ENCODE results near the gene ZDHHC14. TPM values are rescaled to one million over a fixed set of nuclear protein-coding genes. Genes with fewer than 3 reads are reported as not detected.
A peak's percentile ranks its signal among the peaks of the same experiment; 100 is the strongest.

Gene ZDHHC14
- total RNA-seq, 1 experiment from 2014 or later: 1.7 TPM

GRCh38 chr6:157650261-157650640 lies 269.3 kb downstream of the ZDHHC14 start:
- Histone ChIP-seq H3K79me2 (ENCODE audit: insufficient read depth, low read length) (no peaks in the 10 kb centered on the region), H2BK5ac (ENCODE audit: insufficient read length, low read length) (no peak overlapping the region), H3K27ac (ENCODE audit: insufficient read length, low read depth, low read length) (no peak overlapping the region), H3K9me3 (ENCODE audit: control insufficient read depth, low read depth, low read length) (no peaks in the 10 kb centered on the region), H4K8ac (replicated peaks; ENCODE audit: insufficient read length, low read depth, low read length) (no peak overlapping the region), H2AK5ac (ENCODE audit: insufficient read length, low read length) (no peak overlapping the region), H3K14ac (ENCODE audit: insufficient read depth, low read length) (no peak overlapping the region), H2BK20ac (ENCODE audit: low read depth, low read length, poor library complexity, severe bottlenecking) (no peak overlapping the region), H3K27me3 (ENCODE audit: insufficient read depth, low read length) (no peaks in the 10 kb centered on the region), H3K23ac (ENCODE audit: insufficient read length, low read depth, low read length) (no peak overlapping the region), H4K91ac (ENCODE audit: insufficient read length, low read depth, low read length) (no peak overlapping the region), H3K18ac (ENCODE audit: insufficient read length, low read depth, low read length) (no peak overlapping the region), H3K79me1 (ENCODE audit: insufficient read depth, low read depth, low read length, poor library complexity, severe bottlenecking) (no peaks in the 10 kb centered on the region), H3K56ac (ENCODE audit: insufficient read length, low read depth, low read length) (no peak overlapping the region), H3K23me2 (ENCODE audit: insufficient read length, low read depth, low read length, poor library complexity, severe bottlenecking) (no peaks in the 10 kb centered on the region), H3K4me1 (ENCODE audit: insufficient read depth, low read length) (no peaks in the 10 kb centered on the region), H2BK12ac (ENCODE audit: insufficient read length, low read depth, low read length) (no peak overlapping the region), H3K4ac (ENCODE audit: low read depth, low read length) (no peak overlapping the region), H2BK15ac (ENCODE audit: low read depth, low read length) (no peak overlapping the region), H3K9ac (ENCODE audit: extremely low read depth, insufficient read length, low read length) (no peak overlapping the region), H2AFZ (ENCODE audit: low read length) (no peak overlapping the region), H3T11ph (ENCODE audit: low read length) (no peak overlapping the region), H4K20me1 (ENCODE audit: control insufficient read depth, insufficient read depth, insufficient read length) (no peaks in the 10 kb centered on the region), H3K4me2 (ENCODE audit: insufficient read depth, insufficient read length, low read length) (no peak overlapping the region), H4K5ac (ENCODE audit: insufficient read length, low read depth, low read length) (no peak overlapping the region), H2BK120ac (ENCODE audit: low read depth, low read length, poor library complexity, severe bottlenecking) (no peak overlapping the region)
- no peak overlapping the region for H3K4me3 Mint-ChIP-seq
- no peak for TF ChIP-seq CTCF (conservative IDR thresholded peaks at IDR 0.05)
- no peaks in the 10 kb centered on the region for H3K9me3 Mint-ChIP-seq
- DNase-seq: no peak
- peaks cover 5% of the 10 kb centered on the region; the same call in 1 of the 2 replicates for H3K27me3 Mint-ChIP-seq (ENCODE audit: low read depth)
- peaks cover 9 to 19% of the 10 kb centered on the region in 2 experiments for H3K4me1 Mint-ChIP-seq
- no CpG with 5 or more reads among the region's 12 CpGs for WGBS (ENCODE audit: extremely low coverage, insufficient read length, low lambda C conversion rate)
- H3K27ac Mint-ChIP-seq: 0 out of 7 replicates have a peak overlapping the region, but pooled peaks of 1 of the 3 experiments have one; percentile 68
- H3K36me3 Mint-ChIP-seq (ENCODE audit: insufficient read depth in 1 of 3, low read depth in 3 of 3): no peaks in the 10 kb centered on the region; a peak in 1 of 7 replicates

Measured in H9 (cell line).